KMS-11 (cell line): Measurements from ENCODE around the gene DNAJB8.
A peak's percentile ranks its signal among the peaks of the same experiment; 100 is the strongest.

ENCODE experiments used
- H2AFZ ChIP-seq: fragments of 200-600 bp; sonication (generic); 2 replicates; pipeline ENCODE4 v1.6.1; 2016; ENCODE audit warnings: antibody characterized with exemption, mixed run types, low read depth
- H3K27ac ChIP-seq: fragments of 200-600 bp; sonication (generic); 2 replicates; pipeline ENCODE4 v1.6.1; 2016; ENCODE audit warnings: mild to moderate bottlenecking, mixed run types
- H3K27me3 ChIP-seq: fragments of 200-600 bp; sonication (generic); 2 replicates; pipeline ENCODE4 v1.6.1; 2017; ENCODE audit warnings: mild to moderate bottlenecking, low read depth, mixed run types, moderate library complexity; ENCODE audit not compliant: insufficient read depth
- H3K36me3 ChIP-seq: fragments of 200-600 bp; sonication (generic); 2 replicates; pipeline ENCODE4 v1.6.1; 2017; ENCODE audit warnings: mild to moderate bottlenecking, mixed run types; ENCODE audit not compliant: insufficient read depth
- H3K4me1 ChIP-seq: fragments of 200-600 bp; sonication (generic); 2 replicates; pipeline ENCODE4 v1.6.1; 2016; ENCODE audit warnings: mild to moderate bottlenecking, low read depth, mixed run types; ENCODE audit not compliant: poor library complexity, severe bottlenecking
- H3K4me2 ChIP-seq: fragments of 200-600 bp; sonication (generic); 2 replicates; pipeline ENCODE4 v1.7.0; 2016; ENCODE audit warnings: mild to moderate bottlenecking, mixed run types
- H3K4me3 ChIP-seq: fragments of 200-600 bp; sonication (generic); IDR thresholded peaks from 2 replicates; pipeline ENCODE4 v1.6.1; 2017; ENCODE audit warnings: low read depth, low read length, mixed read lengths; ENCODE audit not compliant: insufficient read depth
- H3K79me2 ChIP-seq: fragments of 200-600 bp; sonication (generic); 2 replicates; pipeline ENCODE4 v1.6.1; 2016; ENCODE audit warnings: low read depth, mixed run types; ENCODE audit not compliant: insufficient read depth
- H3K9ac ChIP-seq: fragments of 200-600 bp; sonication (generic); 2 replicates; pipeline ENCODE4 v1.6.1; 2016; ENCODE audit warnings: mild to moderate bottlenecking, mixed run types
- H4K20me1 ChIP-seq: fragments of 200-600 bp; sonication (generic); 2 replicates; pipeline ENCODE4 v1.6.1; 2016; ENCODE audit warnings: mild to moderate bottlenecking, mixed run types; ENCODE audit not compliant: insufficient read depth
- TF ChIP-seq, protein P1 (sequence below): fragments of 200-600 bp; sonication (generic); conservative IDR thresholded peaks from 2 replicates; pipeline ENCODE4 v1.6.1; 2017; ENCODE audit warnings: low read depth, mild to moderate bottlenecking, antibody characterized with exemption, low read length, moderate library complexity, mixed read lengths

The DNAJB8 gene

DNA sequence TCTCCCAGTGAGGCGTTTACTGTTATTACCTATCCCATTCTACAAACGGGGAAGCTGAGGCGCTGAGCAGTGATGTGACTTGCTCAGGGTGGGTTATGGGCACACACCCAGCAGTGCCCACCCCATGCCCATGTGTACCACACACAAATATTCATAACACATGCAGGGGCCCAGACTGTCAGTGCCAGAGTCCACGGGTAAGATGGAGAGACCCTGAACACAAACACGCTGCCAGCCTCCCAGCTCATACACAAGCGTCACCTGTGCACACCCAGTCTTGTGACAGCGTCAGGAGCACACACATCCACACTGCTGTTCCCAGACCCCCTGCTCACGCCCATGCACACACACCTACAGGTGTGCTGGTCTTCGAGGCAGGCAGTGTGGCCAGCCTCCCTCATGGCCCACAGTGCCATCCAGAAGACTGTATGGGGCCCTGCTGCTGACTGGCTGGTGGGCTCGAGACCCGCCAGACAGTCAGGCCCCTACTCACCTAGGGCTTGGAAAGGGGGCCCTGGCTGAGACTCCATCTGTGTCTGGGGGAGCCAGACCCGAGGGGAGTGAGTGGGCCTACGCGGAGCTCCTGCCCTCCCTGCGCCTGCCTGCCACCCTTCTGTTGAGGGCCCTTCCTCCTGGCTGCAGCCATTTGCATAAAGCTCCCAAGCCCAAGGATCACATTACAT, 39.4 kb downstream of the DNAJB8 start:
- no peak overlapping the region for H3K4me3 ChIP-seq
- H2AFZ ChIP-seq, result no peak overlapping the region
- H3K36me3 ChIP-seq, result no peaks in the 10 kb centered on the region
- no peaks in the 10 kb centered on the region for H3K79me2 ChIP-seq
- H3K27ac ChIP-seq, result no peak overlapping the region
- peaks cover 10% of the 10 kb centered on the region; the same call in 1 of the 2 replicates for H3K27me3 ChIP-seq
- no peak overlapping the region for H3K9ac ChIP-seq
- no peaks in the 10 kb centered on the region for H3K4me1 ChIP-seq
- no peak overlapping the region; the same call in 1 of the 2 replicates for H3K4me2 ChIP-seq
- H4K20me1 ChIP-seq, result no peaks in the 10 kb centered on the region
- TF ChIP-seq, protein P1, sequence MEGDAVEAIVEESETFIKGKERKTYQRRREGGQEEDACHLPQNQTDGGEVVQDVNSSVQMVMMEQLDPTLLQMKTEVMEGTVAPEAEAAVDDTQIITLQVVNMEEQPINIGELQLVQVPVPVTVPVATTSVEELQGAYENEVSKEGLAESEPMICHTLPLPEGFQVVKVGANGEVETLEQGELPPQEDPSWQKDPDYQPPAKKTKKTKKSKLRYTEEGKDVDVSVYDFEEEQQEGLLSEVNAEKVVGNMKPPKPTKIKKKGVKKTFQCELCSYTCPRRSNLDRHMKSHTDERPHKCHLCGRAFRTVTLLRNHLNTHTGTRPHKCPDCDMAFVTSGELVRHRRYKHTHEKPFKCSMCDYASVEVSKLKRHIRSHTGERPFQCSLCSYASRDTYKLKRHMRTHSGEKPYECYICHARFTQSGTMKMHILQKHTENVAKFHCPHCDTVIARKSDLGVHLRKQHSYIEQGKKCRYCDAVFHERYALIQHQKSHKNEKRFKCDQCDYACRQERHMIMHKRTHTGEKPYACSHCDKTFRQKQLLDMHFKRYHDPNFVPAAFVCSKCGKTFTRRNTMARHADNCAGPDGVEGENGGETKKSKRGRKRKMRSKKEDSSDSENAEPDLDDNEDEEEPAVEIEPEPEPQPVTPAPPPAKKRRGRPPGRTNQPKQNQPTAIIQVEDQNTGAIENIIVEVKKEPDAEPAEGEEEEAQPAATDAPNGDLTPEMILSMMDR, result no peak

DNA sequence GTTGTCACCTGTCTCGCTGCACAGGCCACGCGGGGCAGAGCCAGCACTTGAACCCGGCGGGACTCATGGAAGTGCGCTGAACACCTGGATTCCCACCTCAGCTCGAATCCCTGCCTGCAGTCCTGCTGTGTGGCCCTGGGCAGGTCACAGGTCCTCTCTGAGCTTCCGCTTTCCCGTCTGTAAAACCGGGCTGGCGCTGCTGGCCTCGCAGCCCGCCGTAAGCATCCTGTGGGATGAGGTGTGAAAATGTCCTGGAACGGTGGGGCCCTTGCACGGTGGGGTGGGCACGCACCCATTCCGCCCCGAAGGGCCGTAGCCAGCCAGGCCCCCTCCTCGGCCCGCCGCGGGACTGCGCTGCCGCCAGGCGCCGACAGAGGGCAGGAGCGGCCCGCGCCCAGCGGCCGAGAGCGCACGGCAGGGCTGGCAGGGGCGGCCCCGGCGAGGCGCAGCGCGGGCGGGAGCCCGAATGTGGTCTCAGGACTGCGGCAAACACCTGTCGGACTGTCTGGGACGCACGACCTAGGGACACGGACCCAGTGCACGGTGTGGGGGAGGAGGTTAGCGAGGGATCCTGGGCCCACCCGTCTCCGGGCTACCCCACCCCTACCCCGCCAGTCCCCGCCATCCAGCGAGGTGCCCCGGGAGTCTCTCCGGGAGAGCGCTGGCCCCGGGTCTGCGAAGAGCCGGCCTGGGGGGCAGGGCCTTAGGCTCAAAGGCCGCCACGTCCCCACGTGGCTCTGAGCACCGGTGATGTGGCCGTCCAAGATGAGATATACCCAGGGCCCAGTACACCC, 40.4 kb downstream of the DNAJB8 start:
- Histone ChIP-seq H3K79me2 (no peaks in the 10 kb centered on the region), H3K9ac (no peak overlapping the region), H4K20me1 (no peaks in the 10 kb centered on the region), H3K4me1 (no peaks in the 10 kb centered on the region), H3K27me3 (peaks cover 4% of the 10 kb centered on the region; the same call in 1 of the 2 replicates), H3K4me3 (no peak overlapping the region), H3K36me3 (no peaks in the 10 kb centered on the region), H3K27ac (no peak overlapping the region), H3K4me2 (peak overlapping the region; percentile 60), H2AFZ (peak overlapping the region; percentile 47; the same call in 1 of the 2 replicates)
- TF ChIP-seq, protein P1, result peak; percentile 69

DNA sequence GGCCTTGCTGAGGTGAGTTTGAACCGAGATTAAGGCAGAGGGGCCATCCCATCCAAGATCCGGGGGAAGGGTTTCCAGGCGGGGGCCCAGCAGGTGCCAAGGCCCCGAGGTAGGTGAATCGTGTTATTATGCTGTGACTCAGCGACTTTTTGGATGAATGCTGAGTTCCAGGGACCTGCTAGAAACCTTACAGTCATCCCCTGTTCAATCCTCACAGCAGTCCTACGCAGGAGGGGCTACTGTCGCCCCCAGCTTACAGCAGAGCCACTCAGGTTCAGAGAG, 40.9 kb downstream of the DNAJB8 start:
- TF ChIP-seq, protein P1, result no peak
- Histone ChIP-seq H3K79me2 (no peaks in the 10 kb centered on the region), H4K20me1 (no peaks in the 10 kb centered on the region), H3K9ac (no peak overlapping the region), H3K4me3 (no peak overlapping the region), H3K4me1 (no peaks in the 10 kb centered on the region), H3K27ac (no peak overlapping the region), H2AFZ (no peak overlapping the region), H3K36me3 (no peaks in the 10 kb centered on the region), H3K4me2 (no peak overlapping the region; the same call in 1 of the 2 replicates), H3K27me3 (peaks cover 4% of the 10 kb centered on the region; the same call in 1 of the 2 replicates)

DNA sequence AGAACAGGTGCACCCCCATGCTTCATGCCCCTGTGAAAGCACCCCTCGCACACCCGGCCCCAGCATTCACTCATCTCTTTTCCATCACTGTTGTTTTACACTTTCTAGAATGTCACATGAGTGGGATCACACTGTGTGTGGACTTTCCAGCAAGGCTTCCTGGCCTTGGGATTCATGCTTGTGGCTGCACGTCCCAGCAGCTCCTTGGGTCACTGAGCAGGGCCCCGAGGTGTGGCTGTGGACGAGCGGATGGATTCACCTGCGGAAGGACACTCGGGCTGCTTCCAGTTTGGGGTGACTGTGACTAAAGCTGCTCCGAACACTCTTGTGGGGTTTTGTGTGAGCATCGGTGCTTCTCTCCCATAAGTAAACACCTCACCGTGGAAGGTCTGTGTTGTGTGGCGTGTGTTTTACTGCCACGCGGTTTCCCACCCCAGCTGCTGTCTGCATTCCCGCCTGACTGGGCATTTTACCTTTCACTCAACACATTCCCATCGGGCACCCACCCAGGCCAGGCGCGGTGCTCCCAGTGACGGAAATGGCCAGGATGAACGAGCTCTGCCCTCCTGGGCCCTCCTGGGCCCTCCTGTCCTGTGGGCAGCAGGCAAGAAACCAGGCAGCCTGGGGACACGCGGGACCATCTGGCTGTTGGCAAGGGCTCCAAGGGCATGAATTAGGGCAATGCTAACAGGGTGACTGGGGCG, 41.4 kb downstream of the DNAJB8 start:
- H3K4me2 ChIP-seq, result no peak overlapping the region
- no peak overlapping the region for H3K27ac ChIP-seq
- H2AFZ ChIP-seq, result no peak overlapping the region
- H3K4me3 ChIP-seq, result no peak overlapping the region
- TF ChIP-seq, protein P1, result no peak
- H3K9ac ChIP-seq, result no peak overlapping the region
- no peaks in the 10 kb centered on the region for H4K20me1 ChIP-seq
- no peaks in the 10 kb centered on the region for H3K4me1 ChIP-seq
- H3K36me3 ChIP-seq, result no peaks in the 10 kb centered on the region
- peaks cover under 1% of the 10 kb centered on the region; the same call in 1 of the 2 replicates for H3K27me3 ChIP-seq
- H3K79me2 ChIP-seq, result no peaks in the 10 kb centered on the region
